ENCODE measurements around the gene FOXA3.

Gene FOXA3

GRCh38 chr19:45863840-45864628 lies at the start of gene FOXA3:
FOXA3 (plus strand) TSS chr19:45864326; CDS start chr19:45864457, 131 bp downstream.
- peak; percentile 69 for DNase-seq

- DNase-seq, result no peak
Observed at GRCh38 chr19:45814851-45815480, 49.2 kb upstream of the FOXA3 start, which contains the start of gene RSPH6A. RSPH6A (minus strand) TSS chr19:45815308; CDS start chr19:45815176, 132 bp downstream.

GRCh38 chr19:45815481-45816216 lies 48.5 kb upstream of the FOXA3 start:
- DNase-seq, result peak; percentile 15

- DNase-seq, result no peak
Observed at GRCh38 chr19:45816236-45817009, 47.7 kb upstream of the FOXA3 start.

GRCh38 chr19:45817010-45817724 lies 47.0 kb upstream of the FOXA3 start:
- DNase-seq, result peak; percentile 97

GRCh38 chr19:45817725-45818301 lies 46.3 kb upstream of the FOXA3 start:
- DNase-seq, result no peak

GRCh38 chr19:45819769-45820168 lies 44.4 kb upstream of the FOXA3 start:
- no peak for DNase-seq

- DNase-seq, result no peak
Observed at GRCh38 chr19:45820413-45821102, 43.6 kb upstream of the FOXA3 start.

- no peak for DNase-seq
Observed at GRCh38 chr19:45821103-45821521, 43.0 kb upstream of the FOXA3 start.

- DNase-seq, result no peak
Observed at GRCh38 chr19:45821570-45821969, 42.6 kb upstream of the FOXA3 start.

GRCh38 chr19:45822716-45823115 lies 41.4 kb upstream of the FOXA3 start:
- no peak for DNase-seq

- DNase-seq, result no peak
Observed at GRCh38 chr19:45823182-45823581, 40.9 kb upstream of the FOXA3 start.

GRCh38 chr19:45824041-45824471 lies 40.1 kb upstream of the FOXA3 start:
- DNase-seq, result no peak

GRCh38 chr19:45824531-45825262 lies 39.4 kb upstream of the FOXA3 start:
- DNase-seq, result no peak

GRCh38 chr19:45825263-45825605 lies 38.9 kb upstream of the FOXA3 start:
- DNase-seq, result no peak

GRCh38 chr19:45825917-45826893 lies 37.9 kb upstream of the FOXA3 start:
- DNase-seq, result no peak

GRCh38 chr19:45826934-45827333 lies 37.2 kb upstream of the FOXA3 start:
- DNase-seq, result no peak

GRCh38 chr19:45827459-45828093 lies 36.5 kb upstream of the FOXA3 start:
- no peak for DNase-seq

- no peak for DNase-seq
Observed at GRCh38 chr19:45828523-45828922, 35.6 kb upstream of the FOXA3 start.

Measured in CD4-positive, alpha-beta T cell treated with Interleukin-6 for 4 hours (primary cell).